OCI-LY1 (cell line): ENCODE data around the gene VCAN.

ENCODE experiments used
- EZH2 ChIP-seq: fragments of 200-600 bp; sonication (generic), shearing (Covaris generic); IDR thresholded peaks from 2 replicates; pipeline ENCODE4 v1.8.0; 2017; ENCODE audit warnings: borderline replicate concordance, mixed run types, mild to moderate bottlenecking, antibody characterized with exemption, low read length, moderate library complexity, mixed read lengths
- TF ChIP-seq, protein P1 (sequence below): fragments of 200-600 bp; sonication (generic), shearing (Covaris generic); IDR thresholded peaks from 2 replicates; pipeline ENCODE4 v1.5.1; 2017; ENCODE audit warnings: mild to moderate bottlenecking, antibody characterized with exemption, low read length, moderate library complexity, mixed read lengths

DNA sequence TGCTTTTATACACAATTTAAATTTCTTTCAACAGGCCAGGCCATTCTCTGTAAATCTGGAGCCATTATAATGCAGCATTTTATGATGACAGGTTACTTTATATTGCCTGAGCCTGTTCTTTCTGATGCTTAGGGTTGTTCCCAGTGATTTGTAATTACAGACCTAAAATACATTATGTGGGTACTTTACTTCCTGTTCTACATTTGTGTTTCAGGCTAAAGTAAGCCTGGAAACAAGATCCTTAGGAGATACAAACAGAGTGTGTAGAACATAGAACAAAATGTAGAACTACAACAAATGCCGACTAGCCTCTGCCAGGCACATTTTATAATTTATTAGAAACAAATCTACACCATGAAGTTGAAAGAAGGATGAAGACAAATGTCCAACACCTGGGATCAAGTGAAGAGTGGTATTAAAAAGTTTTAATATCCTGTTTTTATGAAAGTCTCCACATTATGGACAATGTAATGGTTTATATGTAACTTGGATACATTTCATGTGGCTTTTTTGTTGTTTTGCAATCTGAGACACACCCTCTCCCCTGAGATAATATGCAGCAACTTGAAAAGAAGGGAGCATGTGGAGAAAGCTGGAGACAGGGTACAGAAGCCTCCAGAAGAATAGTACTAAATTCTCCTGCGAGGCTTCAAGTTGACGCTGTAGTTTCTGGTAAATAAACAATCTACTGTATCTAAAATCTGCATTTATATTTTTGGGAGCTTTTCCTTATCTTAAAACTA lies 46.9 kb downstream of the VCAN start:
- TF ChIP-seq, protein P1, sequence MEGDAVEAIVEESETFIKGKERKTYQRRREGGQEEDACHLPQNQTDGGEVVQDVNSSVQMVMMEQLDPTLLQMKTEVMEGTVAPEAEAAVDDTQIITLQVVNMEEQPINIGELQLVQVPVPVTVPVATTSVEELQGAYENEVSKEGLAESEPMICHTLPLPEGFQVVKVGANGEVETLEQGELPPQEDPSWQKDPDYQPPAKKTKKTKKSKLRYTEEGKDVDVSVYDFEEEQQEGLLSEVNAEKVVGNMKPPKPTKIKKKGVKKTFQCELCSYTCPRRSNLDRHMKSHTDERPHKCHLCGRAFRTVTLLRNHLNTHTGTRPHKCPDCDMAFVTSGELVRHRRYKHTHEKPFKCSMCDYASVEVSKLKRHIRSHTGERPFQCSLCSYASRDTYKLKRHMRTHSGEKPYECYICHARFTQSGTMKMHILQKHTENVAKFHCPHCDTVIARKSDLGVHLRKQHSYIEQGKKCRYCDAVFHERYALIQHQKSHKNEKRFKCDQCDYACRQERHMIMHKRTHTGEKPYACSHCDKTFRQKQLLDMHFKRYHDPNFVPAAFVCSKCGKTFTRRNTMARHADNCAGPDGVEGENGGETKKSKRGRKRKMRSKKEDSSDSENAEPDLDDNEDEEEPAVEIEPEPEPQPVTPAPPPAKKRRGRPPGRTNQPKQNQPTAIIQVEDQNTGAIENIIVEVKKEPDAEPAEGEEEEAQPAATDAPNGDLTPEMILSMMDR, result no peak
- no peak for TF ChIP-seq EZH2
